DMS79 (cell line): ENCODE results near the gene TMUB2.
"Not testable (repeated sequence)": the region's sequence is repeated elsewhere in the genome, so short reads cannot be mapped to it uniquely, and the experiment has no call there.

Source experiments
- DNase-seq: peaks from one replicate; lab custom pipeline; 2025; lab: John Stamatoyannopoulos, UW

The TMUB2 gene

DNA sequence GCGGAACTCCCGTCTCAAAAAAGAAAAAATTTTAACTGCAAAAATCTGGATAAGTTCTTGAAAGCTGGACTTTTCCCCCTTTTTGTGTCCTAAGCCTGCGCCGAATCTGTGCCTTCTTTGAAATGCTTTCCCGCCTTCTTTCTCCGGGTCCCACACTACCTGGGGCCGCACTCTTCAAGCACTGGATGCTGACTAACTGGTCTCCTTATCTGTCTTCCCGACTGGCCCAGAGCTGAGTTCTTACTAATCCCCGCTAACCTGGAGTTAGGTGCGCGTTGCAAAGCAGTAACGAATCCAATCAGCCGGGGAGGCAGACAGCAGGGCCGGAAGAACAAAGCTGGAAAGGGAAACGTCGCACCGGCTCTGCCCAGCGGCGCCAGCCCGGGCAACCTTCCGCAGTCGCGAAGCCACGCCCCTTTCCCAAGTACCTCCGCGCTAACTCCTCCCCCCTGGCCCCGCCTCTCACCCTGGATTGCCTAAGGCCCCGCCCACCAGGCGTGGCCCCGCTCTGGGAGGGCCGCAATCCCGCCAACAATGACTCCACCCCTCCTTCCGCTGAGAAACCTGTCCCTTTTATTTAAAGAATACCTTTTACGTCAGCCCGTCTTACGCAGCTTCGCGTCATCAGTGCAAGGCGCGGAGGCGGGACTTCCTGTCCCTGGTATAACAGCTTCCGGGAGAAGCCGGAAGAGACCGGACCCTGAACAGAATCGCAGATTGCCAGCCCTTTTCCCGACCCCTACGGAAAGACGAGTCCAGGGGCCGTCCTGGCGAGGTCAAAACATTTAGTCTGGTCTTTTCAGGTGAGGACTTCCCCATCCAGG lies at the start of gene TMUB2:
TMUB2 (plus strand) TSS at position 666 of the 824 bp plus-strand sequence. CDS start 737 bp downstream, outside the sequence.
- DNase-seq = peak; percentile 97

DNA sequence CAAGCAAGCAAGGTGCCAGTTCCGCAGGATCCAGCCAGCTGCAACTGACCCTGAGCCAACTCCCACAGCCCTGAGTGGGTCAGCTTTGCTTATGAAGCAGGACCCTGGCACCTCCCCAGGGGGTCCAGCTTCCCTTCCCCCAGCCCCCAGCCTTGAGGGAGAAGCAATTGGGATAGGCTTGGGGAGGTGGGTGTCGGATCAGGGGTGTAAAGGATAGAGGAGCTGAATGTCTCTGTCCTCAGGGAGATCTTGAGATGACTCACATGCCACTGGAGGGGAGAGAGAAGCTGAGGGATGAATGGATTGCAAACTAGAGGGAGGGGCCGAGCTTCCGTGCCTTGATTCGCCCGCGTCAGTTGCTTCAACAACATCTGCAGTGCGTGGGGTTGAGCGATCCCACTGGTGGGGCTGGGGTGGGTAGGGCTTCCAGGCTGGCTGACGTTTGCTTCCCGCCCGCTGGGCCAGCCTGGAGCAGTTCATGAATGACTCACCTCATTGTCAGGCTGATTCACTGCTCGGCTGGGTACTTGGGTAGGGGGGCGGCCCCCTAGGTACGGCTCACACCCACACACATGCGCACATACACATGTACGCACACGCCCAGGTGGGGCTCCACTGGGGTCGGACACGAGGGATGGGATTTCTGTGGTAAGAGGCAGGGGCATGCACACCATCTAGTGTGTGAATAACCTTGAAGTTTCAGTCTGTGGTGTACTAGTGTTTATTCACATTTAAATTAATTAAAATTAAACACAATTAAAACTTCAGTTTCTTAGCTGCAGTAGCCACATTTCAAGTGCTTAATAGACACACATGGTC lies 48.7 kb upstream of the TMUB2 start:
- DNase-seq = peak; percentile 82

DNA sequence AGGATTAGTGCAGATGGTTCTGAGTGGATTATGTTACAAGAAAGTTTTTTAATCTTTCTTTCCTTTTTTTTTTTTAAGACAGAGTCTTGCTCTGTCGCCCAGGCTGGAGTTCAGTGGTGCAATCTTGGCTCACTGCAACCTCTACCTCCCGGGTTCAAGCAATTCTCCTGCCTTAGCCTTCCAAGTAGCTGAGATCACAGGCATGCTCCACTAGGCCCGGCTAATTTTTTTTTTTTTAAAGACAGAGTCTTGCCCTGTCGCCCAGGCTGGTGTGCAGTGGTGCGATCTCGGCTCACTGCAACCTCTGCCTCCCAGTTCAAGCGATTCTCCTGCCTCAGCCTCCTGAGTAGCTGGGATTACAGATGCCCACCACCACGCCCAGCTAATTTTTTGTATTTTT lies 42.9 kb upstream of the TMUB2 start:
- not testable (repeated sequence) for DNase-seq

DNA sequence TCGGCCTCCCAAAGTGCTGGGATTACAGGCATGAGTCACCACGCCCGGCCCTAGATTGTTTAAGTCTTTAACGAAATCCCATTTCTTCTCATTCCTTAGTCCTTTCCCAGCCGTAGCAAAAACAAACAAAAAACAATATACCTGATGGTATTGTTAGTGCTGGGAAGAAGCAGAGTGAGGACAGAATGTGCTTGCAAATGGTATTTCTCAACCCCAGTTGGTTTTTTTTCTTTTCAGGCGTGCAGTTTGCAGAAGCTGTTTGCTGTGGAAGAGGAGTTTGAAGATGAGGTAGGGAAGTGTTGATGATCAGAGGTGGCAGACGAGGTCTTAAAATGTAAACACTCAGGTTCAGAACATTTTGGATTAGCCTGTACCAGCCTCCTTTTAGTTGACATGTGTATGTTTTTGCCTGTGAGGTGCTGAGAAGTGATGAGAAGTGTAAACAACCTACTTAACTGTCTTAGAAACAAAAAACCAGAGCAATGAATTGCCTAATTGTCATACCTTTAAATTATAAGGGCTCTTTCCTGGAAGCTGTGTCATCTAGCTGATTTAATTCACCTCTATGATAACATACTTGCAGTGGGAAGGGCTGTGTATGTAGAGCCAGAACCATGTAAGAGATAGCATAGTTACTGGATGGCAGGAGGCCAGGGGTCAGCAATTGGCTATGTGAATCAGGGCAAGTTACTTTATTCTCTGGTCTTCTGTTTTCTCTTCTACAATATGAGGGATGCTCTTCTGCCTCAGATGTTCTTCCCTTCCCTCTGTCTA lies 41.6 kb upstream of the TMUB2 start:
- DNase-seq = no peak

DNA sequence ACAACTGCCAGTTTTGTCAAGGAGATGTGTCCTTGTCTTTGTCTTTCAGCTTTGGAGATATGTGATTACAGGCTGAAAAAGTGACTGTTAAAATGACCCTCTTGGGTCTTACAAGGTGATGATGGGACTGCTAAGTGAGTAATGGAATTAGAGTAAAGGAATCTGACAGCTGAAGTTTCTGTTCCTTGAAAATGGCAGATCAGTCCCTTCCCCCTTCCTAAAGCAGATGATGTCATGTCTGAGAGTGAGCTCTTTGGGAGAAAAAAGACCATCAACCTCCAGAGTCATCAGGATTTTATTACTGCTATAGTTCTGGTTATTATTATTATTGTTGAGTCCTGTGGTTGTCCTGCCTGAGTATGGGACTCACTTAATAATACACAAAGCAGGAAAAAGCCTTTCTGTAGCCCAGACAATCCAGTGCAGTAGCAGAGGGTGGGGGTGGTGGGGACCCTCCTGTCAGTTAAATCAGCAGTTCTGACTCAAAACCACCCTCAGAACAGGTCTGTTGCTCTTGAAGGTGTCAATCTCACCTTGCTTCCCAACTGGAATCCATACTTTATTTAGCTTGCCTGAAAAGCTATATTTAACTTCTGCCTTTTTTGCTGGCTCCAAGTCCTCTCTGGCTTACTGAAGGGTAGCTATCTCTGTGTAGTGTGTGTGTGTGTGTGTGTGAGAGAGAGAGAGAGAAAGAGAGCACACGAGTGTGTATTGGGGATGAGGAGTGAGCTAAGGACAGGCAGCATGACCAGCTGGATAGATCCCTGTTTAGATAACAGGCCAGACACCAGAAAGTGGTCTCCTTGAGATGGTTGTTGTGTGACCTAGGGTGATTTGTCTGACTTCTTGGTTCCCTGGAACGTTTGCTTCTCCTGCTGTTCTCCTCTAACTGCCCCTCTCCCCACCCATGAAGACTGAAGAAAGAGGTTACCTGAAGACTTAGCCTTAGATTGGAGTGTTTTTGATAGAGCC lies 40.1 kb upstream of the TMUB2 start:
- DNase-seq = no peak

DNA sequence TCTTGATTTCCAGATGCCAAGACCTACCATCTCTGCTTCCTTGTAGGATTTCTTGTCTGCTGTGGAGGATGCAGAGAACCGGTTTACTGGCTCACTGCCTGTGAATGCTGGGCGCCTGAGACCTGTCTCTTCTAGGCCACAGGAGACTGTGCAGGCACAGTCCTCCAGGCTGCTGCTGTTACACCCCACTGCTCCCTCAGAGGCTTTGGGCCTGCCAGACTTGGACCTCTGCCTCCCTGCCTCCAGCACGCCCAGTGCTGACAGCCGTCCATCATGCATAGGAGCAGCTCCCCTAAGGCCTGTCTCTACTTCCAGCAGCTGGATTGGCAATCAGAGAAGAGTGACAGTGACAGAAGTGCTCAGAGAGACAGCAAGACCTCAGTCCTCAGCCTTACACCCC lies 39.0 kb upstream of the TMUB2 start:
- DNase-seq = no peak

DNA sequence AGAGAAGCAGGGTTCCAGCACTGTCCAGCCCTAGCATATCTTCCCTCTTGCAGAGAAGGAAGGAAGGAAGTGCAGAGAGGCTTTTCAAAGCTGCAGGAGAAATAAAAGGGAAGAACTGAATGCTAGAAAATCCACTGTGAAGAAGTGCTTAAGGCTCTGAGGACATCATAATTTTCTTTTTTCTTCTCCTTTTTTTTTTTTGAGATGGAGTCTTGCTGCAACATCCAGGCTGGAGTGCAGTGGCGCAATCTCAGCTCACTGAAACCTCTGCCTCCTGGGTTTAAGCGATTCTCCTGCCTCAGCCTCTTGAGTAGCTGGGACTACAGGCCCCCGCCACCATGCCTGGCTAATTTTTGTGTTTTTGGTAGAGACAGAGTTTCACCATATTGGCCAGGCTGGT lies 37.7 kb upstream of the TMUB2 start:
- not testable (repeated sequence) for DNase-seq

DNA sequence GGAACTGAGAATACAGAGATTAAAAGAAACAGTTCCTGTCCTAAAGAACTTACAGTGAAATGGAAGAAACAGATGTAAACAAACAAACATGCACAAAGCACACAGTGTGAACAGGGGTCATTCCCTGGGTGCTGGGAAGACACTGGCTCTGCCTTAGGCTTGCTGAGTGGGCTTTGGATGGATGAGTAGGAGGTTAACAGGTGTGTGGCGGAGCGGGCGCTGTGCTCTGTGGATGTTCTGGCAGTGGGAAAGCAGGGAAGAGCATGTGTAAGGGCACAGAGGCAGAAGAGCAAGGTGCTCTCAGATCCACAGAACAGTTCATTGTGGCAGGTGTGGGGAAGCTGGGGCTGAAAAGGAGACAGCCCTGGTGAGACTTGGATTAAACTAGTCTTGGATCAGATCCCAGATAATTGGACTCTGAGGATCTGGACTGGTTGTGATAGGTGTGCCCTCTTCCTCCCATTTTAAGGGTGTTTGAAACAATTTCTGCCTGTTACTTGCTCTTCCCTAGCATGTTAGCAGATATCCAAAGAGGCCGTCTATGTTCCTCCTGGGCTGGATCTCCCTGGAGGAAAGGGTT lies 36.9 kb upstream of the TMUB2 start:
- no peak for DNase-seq

DNA sequence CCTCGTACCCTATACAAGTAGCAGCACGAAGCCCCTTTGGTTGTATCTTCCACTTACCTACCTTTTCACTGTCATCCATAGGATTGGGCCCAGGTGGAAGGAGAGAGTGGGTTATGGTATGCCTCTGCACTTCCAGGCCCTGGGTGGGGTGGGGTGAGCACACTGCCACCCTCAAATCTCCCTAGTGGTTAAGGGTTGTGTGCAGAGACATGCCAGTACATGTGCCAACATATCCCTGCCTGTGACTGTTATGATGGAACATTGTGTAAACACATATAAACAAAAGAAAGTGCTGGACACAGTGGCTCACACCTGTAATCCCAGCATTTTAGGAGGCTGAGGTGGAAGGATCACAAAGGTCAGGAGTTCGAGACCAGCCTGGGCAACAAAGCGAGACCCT lies 33.9 kb upstream of the TMUB2 start:
- no peak for DNase-seq

DNA sequence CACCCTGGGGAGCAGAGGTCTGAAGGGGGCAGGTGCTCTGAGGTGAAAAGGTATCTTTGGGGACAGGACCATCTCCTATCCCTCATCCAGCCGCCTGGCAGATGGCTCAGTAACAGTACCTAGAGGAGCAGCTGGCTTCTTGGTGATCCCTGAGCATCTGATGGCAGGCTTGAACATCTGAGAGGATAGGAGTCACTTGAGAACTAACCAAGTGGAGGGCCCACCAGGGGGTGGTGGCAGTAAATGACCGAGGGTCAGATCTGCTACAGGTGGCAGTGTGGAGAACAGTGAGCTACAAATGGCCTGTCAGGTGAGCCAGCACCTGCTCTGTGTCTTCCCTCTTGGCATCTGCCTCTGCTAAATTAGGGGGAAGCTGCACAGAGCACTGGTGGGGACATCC lies 31.3 kb upstream of the TMUB2 start:
- DNase-seq = no peak

DNA sequence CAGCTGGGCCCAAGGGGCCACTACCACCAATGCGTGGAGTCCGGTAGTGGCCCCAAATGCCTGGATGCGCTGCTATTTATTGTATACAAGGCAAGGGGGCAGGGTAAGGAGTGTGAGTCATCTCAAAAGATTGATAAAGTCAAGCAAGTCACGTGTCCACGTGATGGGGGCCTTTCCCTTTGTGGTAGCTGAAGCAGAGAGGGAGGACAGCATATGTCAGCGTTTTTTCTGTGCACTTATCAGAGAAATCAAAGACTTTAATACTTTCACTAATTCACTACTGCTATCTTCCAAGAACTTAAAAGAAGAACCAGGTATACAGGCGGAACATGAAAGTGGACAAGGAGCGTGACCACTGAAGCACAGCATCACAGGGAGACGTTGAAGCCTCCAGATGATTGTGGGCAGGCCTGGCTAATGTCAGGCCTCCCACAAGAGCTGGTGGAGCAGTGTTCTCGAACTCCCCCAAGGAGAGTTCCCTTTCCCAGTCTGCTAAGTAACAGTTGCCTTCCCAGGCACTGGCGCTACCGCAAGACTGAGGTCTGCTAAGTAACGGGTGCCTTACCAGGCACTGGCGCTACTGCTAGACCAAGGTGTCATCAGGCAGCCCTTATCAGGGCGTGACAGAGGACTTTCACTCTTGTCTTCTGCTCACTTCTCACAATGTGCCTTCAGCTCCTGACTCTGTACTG lies 27.1 kb upstream of the TMUB2 start:
- no peak for DNase-seq

DNA sequence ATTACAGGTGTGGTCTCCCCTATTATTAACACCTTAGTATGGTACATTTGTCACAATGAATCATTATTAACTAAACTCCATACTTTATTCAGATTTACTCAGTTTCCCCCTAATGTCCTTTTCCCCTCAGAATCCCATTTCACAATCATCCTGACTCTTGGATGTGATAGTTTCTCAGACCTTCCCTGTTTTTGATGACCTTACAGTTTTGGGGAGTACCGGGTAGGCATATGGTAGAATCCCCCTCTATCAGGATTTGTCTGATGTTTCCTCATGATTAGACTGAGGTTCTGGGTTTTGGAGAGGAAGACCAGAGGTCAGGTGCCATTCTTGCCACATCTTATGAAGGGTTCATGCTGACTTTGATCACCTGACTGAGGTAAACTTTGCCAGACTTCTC lies 22.3 kb upstream of the TMUB2 start:
- no peak for DNase-seq

DNA sequence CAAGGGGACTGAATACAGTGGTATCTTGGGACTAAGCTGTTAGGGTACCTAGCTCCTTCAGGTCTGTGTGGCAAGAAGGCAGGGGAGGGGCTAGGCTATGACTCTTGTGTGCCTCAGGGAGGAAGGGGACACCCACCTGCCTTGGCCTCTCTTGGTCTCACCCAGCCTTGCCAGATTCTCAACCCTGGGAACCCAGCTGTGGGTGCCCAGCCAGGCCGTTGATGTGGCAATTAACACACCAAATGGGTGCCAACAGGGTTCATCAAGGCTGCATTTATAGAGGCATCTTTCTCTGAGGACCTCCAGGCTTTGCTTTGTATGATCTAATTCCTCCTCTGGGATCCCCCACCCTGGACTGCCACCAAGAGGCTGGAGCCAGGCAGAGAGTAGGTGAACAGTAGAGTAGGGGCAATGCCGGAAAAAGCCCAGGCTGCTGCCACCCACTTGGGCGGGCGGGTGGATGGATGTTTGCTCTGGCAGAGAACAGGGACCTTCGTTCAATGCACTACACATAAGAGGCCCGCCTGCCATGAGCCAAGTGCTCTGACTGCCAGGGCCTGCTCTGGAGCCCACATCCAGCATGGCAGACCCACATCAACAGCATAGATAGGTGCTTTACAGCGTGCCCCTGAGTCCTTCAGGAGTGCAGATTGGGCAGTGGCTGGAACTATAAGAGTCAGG lies 19.5 kb upstream of the TMUB2 start:
- no peak for DNase-seq

DNA sequence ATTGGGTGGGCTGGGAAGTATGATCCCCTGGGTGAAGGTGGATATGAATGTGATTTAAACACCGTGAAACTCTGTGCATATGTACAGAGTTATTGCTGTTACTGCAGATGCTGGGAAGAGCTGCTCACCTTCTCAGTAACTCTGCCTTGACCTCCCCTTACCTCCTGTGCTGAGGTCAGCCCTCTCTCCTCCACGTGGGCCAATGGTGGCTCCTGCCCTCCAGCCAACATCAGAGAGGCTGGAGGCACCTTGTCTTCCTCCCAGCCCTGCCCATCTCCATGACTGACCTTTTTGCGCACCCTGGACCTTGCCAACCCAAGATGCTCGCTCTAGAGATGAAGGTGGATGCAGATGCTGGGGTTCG lies 16.7 kb upstream of the TMUB2 start:
- DNase-seq = no peak

DNA sequence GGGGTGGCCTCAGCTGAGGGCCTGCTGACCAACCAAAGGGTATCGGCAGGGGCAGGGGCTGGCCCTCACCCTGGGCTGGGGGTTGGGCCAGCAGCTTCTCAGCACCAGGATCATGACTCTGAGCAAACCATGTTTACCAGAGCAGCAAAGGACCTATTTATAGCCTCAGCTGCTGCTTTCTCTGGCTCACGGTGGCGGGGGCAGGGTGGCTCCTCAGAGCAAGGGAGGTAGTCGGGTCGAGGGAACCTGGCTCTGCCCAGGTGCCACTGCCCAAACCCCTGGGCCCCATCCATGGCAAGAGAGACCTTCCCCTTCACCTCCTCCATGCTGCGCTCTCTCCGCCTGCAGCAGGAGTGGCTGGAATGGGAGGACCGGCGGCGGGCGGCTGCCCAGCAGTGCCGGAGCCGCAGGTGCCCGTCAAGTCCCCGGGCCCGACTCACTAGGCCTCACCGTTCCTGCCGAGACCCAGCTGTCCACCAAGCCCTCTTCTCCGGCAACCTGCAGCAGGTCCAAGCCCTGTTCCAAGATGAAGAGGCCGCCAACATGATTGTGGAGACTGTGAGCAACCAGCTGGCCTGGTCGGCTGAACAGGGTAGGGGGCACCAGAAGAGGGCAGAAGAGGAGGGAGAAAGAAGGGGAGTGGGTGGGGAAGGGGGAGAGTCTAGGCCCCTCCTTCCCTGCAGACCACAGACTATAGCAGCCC lies 16.1 kb upstream of the TMUB2 start, which contains the start of gene ASB16:
ASB16 (plus strand) TSS at position 206 of the 703 bp plus-strand sequence; CDS start at position 292, 86 bp downstream.
- DNase-seq = no peak

DNA sequence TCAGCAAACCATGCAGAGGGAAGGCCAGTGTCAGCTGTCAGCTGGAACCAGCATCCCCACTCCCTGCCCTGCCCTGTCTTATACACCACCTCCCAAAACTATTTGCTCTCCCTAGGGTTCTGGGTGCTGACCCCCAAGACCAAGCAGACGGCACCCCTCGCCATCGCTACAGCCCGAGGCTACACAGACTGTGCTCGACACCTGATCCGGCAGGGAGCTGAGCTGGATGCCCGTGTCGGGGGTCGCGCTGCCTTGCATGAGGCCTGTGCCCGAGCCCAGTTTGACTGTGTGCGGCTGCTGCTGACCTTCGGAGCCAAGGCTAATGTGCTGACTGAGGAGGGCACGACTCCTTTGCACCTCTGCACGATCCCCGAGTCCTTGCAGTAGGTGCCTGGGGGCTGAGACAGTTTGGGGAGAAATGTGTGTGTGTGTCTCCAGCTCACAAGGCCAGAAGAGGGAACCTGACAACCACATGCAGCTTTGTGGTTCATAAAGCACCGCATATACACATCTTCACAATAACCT lies 14.8 kb upstream of the TMUB2 start:
- no peak for DNase-seq

DNA sequence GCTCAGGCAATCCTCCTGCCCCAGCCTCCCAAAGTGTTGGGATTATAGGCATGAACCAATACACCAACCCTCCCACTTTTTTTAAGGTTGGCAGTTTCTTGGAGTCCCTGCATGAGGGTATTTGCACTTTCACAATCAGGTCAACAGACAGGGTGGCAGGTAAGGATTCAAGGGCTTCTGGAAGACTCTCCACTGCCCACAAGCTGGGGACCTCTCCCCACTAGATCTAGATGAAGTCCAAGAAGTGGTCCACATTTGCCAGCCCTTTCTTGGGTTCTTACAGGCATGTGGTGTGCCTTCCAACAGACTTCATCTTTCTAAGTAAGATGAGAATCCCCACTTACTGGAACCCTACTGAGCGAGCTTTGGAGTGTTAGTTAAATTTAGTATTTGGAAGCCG lies 12.3 kb upstream of the TMUB2 start:
- DNase-seq = no peak

DNA sequence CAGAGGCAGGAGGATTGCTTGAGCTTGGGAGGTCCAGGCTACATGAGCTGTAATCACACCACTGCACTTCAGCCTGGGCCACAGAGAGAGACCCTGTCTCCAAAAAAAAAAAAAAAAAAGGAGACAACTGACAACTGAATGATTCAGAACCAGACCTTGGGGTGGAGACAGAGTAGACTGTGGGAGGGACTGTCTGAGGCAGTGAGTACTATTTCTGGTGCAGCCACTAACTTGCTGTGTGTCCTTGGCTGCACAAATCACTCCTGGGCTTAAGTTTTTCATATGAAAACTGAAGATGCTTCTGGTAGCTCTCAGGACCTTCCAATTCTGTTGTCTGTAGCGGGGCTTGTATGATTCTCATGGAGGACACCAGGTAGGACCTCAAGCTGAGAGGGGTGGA lies 10.5 kb upstream of the TMUB2 start:
- DNase-seq = no peak
